Colonic mucosa (tissue), 4 donors: ENCODE measurements around the gene GZF1. TPM values are rescaled to one million over a fixed set of nuclear protein-coding genes. Genes with fewer than 3 reads are reported as not detected.

Experiments used
- DNase-seq: peaks from one replicate; pipeline ENCODE4 v3.0.0-alpha.2; 2020
- H3K27ac ChIP-seq: fragments of 200-600 bp; one replicate; pipeline ENCODE4 v1.8.0; 2021
- H3K27me3 ChIP-seq: fragments of 200-600 bp; one replicate; pipeline ENCODE4 v1.8.0; 2021
- H3K36me3 ChIP-seq: fragments of 200-600 bp; one replicate; pipeline ENCODE4 v1.8.0; 2021
- H3K4me1 ChIP-seq: fragments of 200-600 bp; one replicate; pipeline ENCODE4 v1.8.0; 2021; ENCODE audit warnings: mild to moderate bottlenecking
- H3K4me3 ChIP-seq: fragments of 200-600 bp; one replicate; pipeline ENCODE4 v1.8.0; 2021
- H3K9ac ChIP-seq, 2 donors: one replicate each; pipeline ENCODE4 v1.7.0; 2013; ENCODE audit warnings: control low read depth in 2 of 2, low read depth in 2 of 2, low read length in 2 of 2
- H3K9me3 ChIP-seq: fragments of 200-600 bp; one replicate; pipeline ENCODE4 v1.8.0; 2021
- CTCF ChIP-seq: fragments of 200-600 bp; IDR thresholded peaks from one replicate; pipeline ENCODE4 v1.8.0; 2022; ENCODE audit warnings: antibody characterized with exemption, mild to moderate bottlenecking
- intact Hi-C: fragments of 100-400 bp; cut with DNase I; formaldehyde crosslinking; loops from one replicate; pipeline ENCODE4 v1.14.1; 2022
- total RNA-seq, 2 donors: library from RNA; stranded (reverse); fragmentation: NEBNext Ultra II Directional in 1 of 2; extraction: Animal tissue kit (Norgen Biotek cat#: 25700) in 1 of 2; gene quantifications; one replicate each; pipeline ENCODE4 v1.2.1, GENCODE V29; 2021
- donor health status: healthy.
- donor health status: DM: no; HTN: no; CAD: no.
- donor health status: DM: no; HTN: no; CAD: no.

Gene GZF1
- total RNA-seq, 2 donors from 2014 or later, result 8.5 to 9.6 TPM

GRCh38 chr20:23419657-23419994 lies 57.6 kb downstream of the GZF1 start:
- TF ChIP-seq CTCF, result no peak
- peak overlapping the region; percentile 96 for H3K4me3 ChIP-seq
- no peak for DNase-seq

DNA sequence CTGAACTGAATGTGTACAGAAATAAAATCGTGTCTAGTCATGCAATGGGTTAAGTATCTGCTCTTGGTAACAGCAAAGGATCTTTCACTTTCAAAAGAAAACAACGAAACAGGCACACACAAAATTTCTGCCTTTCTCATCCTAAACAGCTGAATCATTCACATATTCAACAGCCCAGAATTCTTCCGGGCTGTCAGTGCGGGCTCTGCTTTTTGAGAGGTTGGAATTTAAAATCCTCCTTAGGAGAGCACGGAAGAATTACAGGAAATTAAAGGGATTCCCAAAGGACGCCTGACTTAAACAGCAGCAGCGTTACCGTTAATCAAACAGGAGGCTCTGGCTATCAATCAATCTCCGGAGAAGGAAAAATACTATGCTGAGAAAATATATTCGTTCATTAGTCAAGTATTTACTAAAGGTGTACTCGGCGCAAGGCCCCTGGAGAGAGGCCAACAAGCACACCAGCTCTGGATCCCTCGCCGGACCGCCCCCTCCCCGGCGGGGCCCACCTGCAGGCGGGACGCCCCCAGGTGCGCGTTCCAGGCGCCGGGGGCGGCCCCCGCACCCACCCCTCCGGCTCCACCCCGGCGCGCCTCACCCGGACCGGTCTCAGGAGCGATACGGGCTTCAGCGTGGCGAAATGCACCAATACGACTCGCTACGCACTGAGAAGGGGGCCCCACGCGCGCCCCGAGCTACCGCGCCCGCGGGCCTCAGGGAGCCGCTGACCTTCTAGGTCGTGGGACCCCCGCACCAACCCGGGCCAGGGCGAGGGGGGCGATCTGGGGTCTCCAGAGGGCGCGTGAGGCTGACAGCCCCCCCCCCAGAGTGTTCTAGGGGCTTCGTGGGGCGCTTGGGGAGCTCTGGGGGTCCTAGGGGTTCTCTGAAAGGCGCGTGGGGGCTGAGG lies 58.3 kb downstream of the GZF1 start:
- H3K9me3 ChIP-seq, result no peaks in the 10 kb centered on the region
- H3K36me3 ChIP-seq, result no peaks in the 10 kb centered on the region
- peak; percentile 59 for DNase-seq
- no peaks in the 10 kb centered on the region for H3K4me1 ChIP-seq
- peak overlapping the region; percentile 96 for H3K4me3 ChIP-seq
- H3K9ac ChIP-seq, result peak overlapping the region; percentile 85 to 99
- intact Hi-C loops, result loop anchor here (5.0 kb wide), 1 partner anchor 58 kb away; the partner anchor contains the start of gene GZF1
- TF ChIP-seq CTCF, result no peak
- peak overlapping the region; percentile 72 for H3K27ac ChIP-seq
- H3K27me3 ChIP-seq, result no peaks in the 10 kb centered on the region

More at GRCh38 chr20:23419657-23419994, 57.6 kb downstream of the GZF1 start:
- H3K27me3 ChIP-seq, result no peaks in the 10 kb centered on the region
- no peaks in the 10 kb centered on the region for H3K4me1 ChIP-seq
- no peaks in the 10 kb centered on the region for H3K9me3 ChIP-seq
- H3K27ac ChIP-seq, result peak overlapping the region; percentile 72
- intact Hi-C loops, result no loop called here
- H3K9ac ChIP-seq, result peak overlapping the region in 1 of 2 donors; percentile 85
- no peaks in the 10 kb centered on the region for H3K36me3 ChIP-seq

GRCh38 chr20:23420943-23421931 lies 59.3 kb downstream of the GZF1 start, which contains the start of gene NAPB:
NAPB (minus strand) TSS chr20:23421488; CDS start chr20:23421402, 86 bp downstream.
- no peaks in the 10 kb centered on the region for H3K27me3 ChIP-seq
- no peaks in the 10 kb centered on the region for H3K36me3 ChIP-seq
- peak within 1 kb of the TSS; percentile 72 for H3K27ac ChIP-seq
- peak; percentile 39 for TF ChIP-seq CTCF
- H3K9me3 ChIP-seq, result no peaks in the 10 kb centered on the region
- H3K9ac ChIP-seq, result peak within 1 kb of the TSS; percentile 85 to 99
- intact Hi-C loops, result loop anchor here (5.0 kb wide), 1 partner anchor 59 kb away; the partner anchor contains the start of gene GZF1
- H3K4me1 ChIP-seq, result no peaks in the 10 kb centered on the region
- DNase-seq, result peak; percentile 96
- H3K4me3 ChIP-seq, result peak within 1 kb of the TSS; percentile 96

Other genes with a start within 250 kb of the GZF1 start
- gene NXT1, start 11.4 kb upstream of the GZF1 start, total RNA-seq, result 10 to 100 TPM; 12.4 to 16.6 TPM
- 1 to 10 TPM; 7.5 to 8.4 TPM for gene NAPB, start 59.3 kb downstream of the GZF1 start, total RNA-seq
- gene CSTL1, start 77.5 kb downstream of the GZF1 start, total RNA-seq, result not detected
- gene CST11, start 90.7 kb downstream of the GZF1 start, total RNA-seq, result not detected
- not detected for gene CST8, start 128.9 kb downstream of the GZF1 start, total RNA-seq
- gene CST9L, start 206.3 kb downstream of the GZF1 start, total RNA-seq, result not detected
- gene CST9, start 243.7 kb downstream of the GZF1 start, total RNA-seq, result not detected